HG03432 (cell line): ENCODE data around the gene PCA3.
A peak's percentile ranks its signal among the peaks of the same experiment; 100 is the strongest.
"Not testable (repeated sequence)": the region's sequence is repeated elsewhere in the genome, so short reads cannot be mapped to it uniquely, and the experiment has no call there.

Experiments
- ATAC-seq: cut with Tn5 transposase; IDR thresholded peaks from one replicate; pipeline ENCODE4 v1.9.1; 2021; ENCODE audit warnings: mild to moderate bottlenecking, moderate library complexity; ENCODE audit not compliant: unreplicated experiment

PCA3 gene

DNA sequence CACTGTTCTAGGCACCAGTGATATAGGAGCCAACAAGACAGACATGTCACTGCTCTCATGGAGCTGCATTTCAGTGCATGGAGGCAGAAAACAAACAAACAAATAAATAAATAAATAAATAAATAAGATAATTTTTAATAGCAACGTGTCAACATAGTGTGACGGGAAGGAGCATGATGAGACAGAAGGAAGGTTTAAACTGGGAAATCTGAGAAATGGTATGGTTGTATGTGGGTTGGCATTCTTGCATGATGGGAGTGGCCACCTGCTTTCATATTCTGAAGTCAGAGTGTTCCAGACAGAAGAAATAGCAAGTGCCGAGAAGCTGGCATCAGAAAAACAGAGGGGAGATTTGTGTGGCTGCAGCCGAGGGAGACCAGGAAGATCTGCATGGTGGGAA lies at the start of gene PCA3:
Gene PCA3 (plus strand): TSS at position 301 of the 400 bp plus-strand sequence.
- ATAC-seq, result no peak

DNA sequence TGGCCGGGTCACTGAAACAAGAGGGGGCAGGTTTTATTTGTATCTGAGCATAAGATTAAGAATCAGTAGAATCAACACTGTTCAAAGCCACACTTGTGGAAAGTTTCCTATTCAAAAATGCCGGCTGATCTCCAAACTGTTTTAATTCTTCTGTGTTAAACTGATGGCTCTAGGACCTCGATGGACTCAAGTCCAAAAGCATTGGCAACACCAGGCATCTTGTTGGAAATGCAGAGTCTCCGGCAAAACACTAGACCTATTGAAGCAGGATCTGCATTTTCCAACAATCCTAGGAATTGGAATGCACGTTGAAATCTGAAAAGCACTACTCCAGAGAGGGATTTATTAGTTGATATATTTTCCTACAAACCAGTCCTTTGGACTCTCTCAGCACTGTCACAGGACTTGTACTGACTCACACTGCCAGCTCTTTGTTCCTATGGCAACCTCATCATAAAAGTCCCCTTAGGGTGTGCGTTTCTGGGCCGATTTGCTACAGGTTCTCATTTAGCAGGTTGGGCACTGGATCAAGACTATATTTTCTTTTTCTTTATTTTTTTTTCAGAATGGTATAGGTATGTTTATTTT lies 48.1 kb upstream of the PCA3 start:
- no peak for ATAC-seq

DNA sequence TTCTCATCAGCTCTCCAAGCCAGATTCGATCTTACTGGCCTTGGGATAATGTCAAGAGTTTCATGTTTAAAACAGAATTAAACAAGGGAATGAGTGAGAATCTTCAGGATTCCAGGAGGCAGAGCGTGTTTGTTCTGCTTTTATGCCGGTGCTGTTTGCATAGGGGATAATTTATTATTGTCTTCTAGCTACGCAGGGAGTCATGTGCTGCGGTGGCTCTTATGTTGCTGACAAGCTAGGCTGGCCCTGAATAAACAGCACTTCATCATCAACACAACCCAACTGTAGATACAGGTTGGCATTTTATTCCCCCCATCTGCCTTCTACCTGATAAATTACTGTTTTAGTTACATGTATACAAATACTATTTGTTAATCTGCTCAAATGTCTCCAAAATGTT lies 47.1 kb upstream of the PCA3 start:
- ATAC-seq, result no peak

DNA sequence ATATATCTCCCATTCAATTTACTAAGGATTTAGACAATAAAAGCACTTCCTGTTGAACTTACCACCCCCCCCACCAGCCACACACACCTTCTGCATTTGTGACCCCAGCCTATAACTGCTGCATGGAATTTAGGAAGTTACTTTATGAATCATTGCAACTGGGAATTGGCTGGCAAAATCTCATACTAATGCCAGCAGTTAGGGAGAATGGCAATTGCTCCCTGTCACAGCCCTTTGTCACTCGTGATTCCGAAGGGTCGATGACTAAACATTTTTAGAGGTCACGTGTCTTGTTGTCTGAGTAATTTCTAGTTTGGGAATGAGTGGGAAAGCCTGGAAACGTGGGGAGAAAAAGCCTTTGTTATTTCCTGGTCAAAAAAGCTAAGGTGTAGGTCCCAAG lies 46.6 kb upstream of the PCA3 start:
- no peak for ATAC-seq

DNA sequence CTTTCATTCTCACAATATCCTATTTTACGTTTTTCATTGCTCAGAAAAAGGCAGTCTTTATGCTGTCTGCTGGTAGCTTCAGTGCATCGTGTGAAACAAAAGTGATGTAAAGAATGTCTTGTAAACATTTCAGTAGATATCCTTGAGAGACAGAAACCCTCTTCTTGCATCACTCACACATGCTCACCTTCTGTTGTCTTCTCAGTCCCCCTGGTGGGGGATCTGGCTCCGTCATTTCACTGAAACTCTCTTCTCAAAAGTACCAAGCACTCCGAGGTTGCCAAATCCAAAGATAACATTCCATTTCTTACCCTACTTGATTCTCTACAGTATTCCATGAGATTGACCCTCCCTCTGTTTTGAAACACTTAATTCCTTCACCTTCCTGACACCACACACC lies 46.1 kb upstream of the PCA3 start:
- no peak for ATAC-seq

DNA sequence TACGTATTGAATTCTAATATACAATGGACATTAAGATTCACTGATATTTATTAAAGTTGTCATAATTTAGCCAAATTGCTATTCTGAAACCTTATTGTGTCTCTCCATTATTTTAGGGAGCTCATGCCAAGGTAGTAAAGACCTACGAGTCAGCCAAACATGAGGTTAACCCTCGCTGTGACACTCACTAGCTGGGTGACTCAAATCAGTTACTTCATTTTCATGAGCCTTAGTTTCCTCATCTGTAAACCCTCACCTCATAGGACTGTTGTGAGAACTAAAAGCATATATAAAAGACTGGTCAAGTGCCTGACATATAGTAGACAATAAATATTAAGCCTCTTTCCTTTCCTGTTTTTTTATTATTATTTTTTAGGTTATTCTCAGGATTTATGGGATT lies 44.0 kb upstream of the PCA3 start:
- no peak for ATAC-seq

DNA sequence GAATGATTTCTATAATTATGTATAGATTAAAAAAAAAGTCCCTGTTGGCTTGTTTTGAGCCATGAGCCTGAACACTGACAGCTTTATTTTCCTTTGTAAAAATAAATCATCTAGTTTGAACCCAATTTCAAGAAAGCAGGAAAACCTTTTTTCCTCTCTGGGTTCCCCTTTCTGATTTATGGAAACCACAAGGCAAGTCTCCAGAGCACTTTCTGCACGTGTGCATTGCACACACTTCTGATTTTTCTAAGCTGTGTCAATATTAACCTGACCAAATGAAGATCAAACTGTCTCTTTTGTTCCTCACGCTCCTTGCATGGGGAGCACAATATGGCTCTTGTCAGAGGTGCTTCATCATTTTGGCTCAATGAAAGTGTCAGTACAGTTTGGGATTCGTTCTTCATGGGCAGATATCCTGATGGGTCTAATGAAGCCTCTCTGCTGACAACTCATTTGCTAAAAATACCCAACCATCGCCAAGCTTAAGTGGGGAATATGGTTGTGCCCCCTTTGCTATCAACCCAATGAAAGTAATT lies 39.2 kb upstream of the PCA3 start:
- no peak for ATAC-seq

DNA sequence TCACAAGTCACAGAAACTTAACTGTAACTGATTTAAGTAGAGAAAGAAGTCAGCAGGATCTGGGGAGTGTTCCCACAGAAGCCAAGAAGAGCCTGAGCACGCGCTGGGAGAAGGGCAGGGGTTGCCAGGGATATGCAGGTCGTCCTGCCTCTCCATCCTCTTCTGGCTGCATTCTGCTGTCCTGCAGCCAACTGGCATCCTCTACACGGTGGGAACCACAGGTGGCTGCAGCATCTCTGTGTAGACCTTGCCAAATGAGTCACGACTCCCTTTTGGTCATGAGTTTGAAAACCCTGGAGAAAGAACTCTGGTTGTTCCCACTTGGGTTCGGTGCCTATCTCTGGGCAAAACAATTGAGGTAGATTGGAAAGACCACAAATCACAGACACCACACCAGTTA lies 38.4 kb upstream of the PCA3 start:
- ATAC-seq, result no peak

DNA sequence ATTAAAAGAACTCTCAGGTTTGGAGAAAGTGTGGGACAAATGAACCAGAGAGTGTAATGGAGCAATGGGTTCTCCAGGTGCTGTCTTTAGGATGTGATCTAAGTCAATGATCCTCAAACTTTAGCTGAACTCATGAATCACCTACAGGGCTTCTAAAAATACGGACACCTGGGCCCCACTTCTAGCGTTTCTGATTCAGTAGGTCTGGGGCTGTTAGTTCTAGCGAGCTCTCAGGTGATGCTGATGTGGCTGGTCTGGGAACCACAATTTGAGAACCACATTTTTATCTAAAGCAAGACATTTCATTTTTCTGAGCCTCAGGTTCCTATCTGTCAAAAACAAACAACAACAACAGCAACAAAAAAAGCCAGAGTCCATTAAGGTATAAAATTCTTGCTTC lies 35.1 kb upstream of the PCA3 start:
- ATAC-seq, result no peak

DNA sequence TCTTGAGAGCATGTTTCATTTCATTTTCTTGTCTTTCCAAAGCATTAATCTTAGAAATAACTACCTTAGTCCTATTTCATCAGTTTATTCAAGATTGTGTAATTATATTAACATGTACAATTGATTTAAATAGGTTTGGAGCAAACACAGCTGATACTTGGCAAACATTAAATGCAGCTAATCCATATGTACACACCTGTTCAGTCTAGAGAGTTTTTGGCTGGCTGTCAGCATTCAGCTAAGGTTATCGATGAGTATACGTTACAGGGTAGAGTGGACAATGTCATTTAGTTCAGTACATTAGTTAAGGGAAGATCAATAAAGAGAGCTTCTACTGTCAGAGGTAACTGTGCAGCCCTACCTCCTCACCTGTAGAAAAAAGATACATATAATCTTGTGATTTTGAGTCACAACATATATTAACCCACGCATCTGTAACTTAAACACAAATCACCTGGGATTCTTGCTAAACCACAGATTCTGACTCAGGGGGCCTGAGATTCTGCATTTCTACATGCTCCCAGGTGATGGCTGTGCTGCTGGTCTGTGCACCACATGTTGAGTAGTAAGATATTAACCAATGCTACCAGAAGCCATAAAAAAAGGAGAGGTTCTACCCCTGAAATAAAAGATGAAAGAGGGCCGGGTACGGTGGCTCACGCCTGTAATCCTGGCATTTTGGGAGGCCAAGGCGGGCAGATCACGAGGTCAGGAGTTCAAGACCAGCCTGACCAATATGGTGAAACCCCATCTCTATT lies 34.1 kb upstream of the PCA3 start:
- ATAC-seq, result no peak

DNA sequence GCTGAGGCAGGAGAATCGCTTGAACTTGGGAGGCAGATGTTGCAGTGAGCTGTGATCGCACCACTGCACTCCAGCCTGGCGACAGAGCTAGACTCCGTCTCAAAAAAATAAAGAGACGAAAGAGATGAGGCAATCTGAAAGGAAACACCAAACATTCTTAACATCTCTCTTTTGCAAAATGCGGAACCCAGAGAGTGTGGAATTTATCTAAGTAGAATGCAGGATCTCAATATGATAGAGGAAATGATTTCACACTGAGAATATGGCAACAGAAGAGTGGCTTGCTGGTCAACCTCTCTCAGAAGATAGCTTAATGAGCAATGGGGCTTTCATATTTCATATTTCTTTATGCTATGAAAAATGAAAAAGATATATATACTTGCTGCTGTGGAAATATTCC lies 33.4 kb upstream of the PCA3 start:
- no peak for ATAC-seq

DNA sequence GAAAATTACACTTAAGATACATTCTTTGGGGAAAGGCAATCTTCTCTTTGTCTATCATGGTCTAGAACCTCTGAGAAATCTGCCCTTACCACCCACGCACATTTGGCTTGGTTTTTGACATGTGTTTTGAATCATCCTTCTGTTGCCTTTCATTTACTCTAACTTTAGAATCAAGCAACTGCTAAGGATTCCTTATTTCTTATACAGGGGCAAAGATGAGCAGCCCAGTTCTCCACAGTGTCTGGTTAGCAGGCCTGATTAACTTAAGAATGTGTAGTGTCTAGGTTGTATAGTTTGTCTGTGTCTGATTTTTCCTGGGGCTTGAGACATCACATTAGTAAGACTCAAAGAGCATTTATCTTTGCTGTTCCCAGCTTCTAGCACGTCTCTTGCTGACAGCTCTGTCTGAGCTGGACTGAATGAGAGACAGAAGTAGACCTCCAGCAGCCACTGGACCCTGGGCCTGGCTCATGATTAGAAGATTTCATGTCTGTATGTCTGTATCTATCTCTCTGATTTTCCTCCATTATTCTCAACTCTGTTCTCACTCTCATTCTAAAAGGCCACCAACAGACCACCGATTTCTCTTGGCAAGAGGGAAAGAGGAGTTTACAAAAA lies 31.8 kb upstream of the PCA3 start:
- no peak for ATAC-seq

DNA sequence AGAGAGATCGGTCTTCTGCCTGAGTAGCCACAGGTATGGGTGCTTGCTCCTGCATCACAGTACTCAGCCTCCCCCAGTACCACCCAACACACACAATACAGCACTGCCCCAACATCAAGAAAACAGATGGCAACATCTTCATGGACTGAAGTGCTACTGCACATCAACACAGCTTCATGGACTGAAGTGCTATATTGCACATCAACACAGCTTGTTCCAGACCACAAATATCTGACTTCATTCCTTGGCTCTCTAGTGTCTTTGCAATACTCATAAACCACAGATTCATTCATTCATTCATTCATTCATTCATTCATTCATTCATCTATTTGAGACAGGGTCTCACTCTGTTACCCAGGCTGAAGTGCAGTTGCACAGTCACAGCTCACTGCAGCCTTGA lies 31.1 kb upstream of the PCA3 start:
- no peak for ATAC-seq

DNA sequence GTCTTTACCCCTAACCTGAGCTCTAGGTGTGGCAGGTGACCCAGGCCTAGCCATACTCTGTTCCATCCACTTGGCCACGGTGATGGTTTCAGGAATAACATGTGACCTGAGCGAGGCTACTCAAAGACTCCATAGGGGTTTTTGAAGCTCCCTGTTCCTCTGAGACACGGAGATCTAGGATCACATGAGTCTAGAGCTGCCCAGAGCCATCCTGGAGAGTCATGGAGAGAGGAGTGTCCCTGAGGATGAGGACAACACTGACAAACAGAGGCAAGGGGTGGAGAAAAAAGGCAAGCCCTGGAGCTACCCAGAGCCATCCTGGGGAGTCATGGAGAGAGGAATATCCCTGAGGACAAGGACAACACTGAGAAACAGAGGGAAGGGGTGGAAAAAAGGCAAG lies 29.5 kb upstream of the PCA3 start:
- no peak for ATAC-seq

DNA sequence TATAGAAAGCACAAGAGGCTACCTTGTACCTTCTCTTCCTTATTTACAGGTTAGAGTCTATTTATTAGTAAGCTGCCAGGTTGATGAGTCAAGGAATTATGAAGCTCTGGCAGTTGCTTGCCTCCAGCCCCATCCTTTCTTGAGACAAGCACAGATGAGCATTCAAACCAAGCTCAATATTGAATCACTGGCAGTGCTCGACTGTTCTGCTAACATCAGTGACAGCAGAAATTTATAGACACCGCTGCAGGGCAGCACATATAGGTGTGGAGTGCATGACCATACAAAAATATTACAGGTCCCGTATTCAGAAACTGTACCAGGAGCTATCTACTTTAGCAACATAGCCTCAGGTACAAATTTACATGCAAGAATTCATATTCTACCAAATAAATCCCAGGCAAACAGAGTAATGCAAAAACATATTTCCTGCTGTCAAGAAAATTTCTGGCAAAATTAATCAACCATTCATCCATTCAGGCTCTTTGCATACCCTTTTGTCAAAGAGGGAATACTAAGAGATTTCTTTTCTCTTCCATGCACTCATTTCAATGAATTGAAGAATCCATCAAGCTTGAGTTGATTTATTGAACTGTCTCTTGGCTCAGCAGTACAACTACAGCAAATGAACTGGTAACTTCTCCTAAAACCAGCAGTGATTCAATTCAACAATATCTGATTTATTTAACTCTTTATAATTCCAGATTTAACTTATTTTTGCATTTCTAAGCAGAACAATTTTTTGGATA lies 26.9 kb upstream of the PCA3 start:
- ATAC-seq, result no peak

DNA sequence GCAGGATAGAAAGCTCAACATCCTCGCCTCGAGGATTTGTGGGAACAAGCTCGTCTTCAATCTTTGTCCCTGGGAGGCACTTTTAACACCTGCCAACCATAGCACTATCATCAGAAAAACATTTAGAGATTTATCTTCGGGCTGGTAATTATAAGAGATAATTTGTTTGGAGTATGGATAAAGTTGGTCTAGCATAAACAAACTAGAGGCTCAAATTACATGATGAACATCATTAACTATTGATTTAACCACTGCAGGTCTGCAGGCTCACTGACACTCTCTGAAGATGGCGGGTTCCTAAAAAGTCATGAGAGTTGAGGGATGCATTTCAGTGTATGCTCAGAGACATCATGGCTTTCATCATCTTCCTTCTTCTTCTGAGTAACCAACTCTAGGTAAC lies 25.8 kb upstream of the PCA3 start:
- ATAC-seq, result no peak

DNA sequence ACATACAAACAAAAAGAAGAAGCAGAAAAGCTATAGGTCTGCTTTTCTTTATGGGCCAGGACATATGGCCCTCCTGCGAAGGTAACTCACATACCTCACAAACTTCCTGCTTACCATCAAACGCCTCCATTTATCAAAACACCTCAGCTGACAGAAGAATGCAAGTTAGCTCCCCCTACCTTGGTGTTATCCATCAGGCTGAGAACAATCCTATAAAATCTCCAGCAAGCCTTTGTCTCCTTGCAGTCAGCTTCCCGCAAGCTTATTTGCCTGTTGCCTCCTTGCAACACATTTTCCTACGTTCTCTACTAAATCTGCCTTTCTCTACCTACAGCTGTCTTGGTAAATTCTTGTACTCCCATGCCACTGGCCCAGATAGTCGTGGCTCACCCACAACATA lies 22.7 kb upstream of the PCA3 start:
- ATAC-seq, result no peak

DNA sequence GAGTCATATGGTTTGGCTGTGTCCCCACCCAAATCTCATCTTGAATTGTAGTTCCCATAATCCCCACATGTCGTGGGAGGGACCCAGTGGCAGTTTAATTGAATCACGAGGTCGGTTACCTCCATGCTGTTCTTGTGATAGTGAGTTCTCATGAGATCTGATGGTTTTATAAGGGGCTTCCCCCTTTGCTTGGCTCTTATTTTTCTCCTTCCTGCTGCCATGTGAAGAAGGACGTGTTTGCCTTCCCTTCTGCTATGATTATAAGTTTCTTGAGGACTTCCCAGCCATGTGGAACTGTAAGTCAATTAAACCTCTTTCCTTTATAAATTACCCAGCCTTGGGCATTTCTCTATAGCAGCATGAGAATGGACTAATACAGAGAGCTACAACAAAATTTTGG lies 21.3 kb upstream of the PCA3 start:
- ATAC-seq, result not testable (repeated sequence)

DNA sequence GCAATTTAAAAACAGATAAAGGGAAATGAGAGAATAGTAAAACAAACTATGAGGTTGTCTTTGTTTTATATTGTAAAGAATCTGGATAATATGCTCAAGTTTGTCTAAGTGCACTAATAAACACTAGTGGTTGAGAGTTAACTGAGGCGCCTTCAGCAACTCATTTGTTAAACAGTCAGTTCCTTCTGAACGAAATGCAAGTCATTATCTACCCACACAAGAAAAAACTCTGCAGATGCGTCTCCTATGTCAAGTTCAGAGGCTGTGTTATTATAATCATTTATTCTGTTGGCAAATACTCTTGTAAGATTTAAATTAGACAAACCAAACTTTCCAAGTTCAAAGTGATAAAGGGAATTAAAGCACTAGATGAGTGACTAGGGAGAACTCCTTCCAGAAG lies 20.3 kb upstream of the PCA3 start:
- no peak for ATAC-seq

DNA sequence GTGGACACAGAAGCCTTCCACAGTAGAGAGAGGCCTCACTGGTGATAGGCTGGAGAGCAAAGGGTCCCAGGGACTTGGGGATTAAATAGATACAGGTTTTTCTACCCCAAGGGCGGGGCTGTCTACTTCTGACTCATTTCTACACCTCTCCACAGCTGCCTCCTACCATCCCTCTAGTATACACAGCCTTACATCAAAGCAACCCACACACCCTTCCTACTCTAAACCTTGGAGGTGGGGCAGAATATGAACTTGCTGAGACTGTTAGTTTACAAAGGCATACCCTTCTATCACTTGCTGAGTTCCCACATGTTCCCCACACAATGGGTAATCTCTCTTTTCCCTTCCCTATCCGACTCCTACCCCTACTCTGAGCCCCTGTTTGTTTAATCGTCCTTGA lies 19.9 kb upstream of the PCA3 start:
- ATAC-seq, result no peak

DNA sequence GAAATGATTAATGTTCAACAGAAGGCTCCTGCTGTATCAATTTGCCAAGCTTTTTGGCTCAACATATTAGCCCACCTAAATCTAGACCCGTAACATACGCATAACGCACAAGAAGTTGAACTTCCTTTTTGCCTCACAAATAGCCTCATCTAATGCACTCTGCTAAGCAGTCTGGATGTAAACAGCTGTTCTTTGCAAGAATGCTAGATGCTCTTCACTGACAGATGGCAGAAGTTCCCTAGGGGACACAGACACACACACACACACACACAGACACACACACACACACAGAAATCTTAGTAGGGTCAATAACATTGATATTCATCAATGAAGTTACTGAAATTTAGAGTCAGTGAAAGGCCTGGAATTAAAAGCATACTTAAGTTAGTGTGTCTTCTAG lies 13.2 kb upstream of the PCA3 start:
- no peak for ATAC-seq

DNA sequence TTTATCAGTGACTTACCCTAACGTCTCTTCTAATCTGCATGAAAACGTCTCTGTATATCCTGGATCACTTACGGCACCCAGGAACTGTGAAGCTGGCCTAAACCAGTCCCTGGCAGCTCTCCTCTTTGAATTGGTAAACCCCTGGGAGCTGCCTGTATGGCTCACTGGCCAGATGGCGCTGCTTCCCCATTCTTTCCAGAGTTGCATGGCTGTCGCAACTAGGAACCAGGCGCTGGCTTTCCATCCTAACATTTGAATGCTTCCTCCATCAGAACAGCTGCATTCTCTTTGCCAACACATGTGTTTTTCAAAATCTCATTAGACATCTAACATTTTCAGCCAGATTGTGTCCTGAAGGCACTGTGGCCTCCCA lies 8.0 kb upstream of the PCA3 start:
- ATAC-seq, result peak; percentile 13
